ENCODE measurements around the gene ADCK1. TPM values are rescaled to one million over a fixed set of nuclear protein-coding genes. Genes with fewer than 3 reads are reported as not detected.

Gene ADCK1
- polyA plus RNA-seq, 1 experiment, result 7.3 TPM

- H3K4me3 ChIP-seq (ENCODE audit: low read depth, low read length), result no peak overlapping the region
- no peaks in the 10 kb centered on the region for H3K36me3 ChIP-seq (ENCODE audit: control insufficient read depth, insufficient read depth, low read length)
- CTCF ChIA-PET, result no interaction called here
- POLR2A ChIA-PET, result no interaction called here
- no peaks in the 10 kb centered on the region for H3K27me3 ChIP-seq (ENCODE audit: control insufficient read depth, insufficient read depth, low read length)
- TF ChIP-seq CTCF (IDR thresholded peaks at IDR 0.05; ENCODE audit: insufficient read depth, low read depth, low read length), result no peak
- DNase-seq (ENCODE audit: low read depth), result no peak
These were observed 102.9 kb downstream of the ADCK1 start for GRCh38 chr14:77902811-77903210.

GRCh38 chr14:77903221-77903620 is 103.3 kb downstream of the ADCK1 start:
- DNase-seq (ENCODE audit: low read depth), result peak; percentile 23
- Histone ChIP-seq H3K36me3 (ENCODE audit: control insufficient read depth, insufficient read depth, low read length) (no peaks in the 10 kb centered on the region), H3K27me3 (ENCODE audit: control insufficient read depth, insufficient read depth, low read length) (no peaks in the 10 kb centered on the region), H3K4me3 (ENCODE audit: low read depth, low read length) (no peak overlapping the region)
- TF ChIP-seq CTCF (IDR thresholded peaks at IDR 0.05; ENCODE audit: insufficient read depth, low read depth, low read length), result no peak
- POLR2A ChIA-PET, result no interaction called here
- CTCF ChIA-PET, result no interaction called here

GRCh38 chr14:77903937-77904617 is 104.2 kb downstream of the ADCK1 start:
- ChIA-PET POLR2A (no interaction called here), CTCF (interaction anchor here (0.5 kb wide), 1 partner anchor 40 kb away, joined by 3 read pairs; no protein-coding TSS in a partner anchor)
- Histone ChIP-seq H3K27me3 (ENCODE audit: control insufficient read depth, insufficient read depth, low read length) (no peaks in the 10 kb centered on the region), H3K4me3 (ENCODE audit: low read depth, low read length) (no peak overlapping the region), H3K36me3 (ENCODE audit: control insufficient read depth, insufficient read depth, low read length) (no peaks in the 10 kb centered on the region)
- no peak for TF ChIP-seq CTCF (IDR thresholded peaks at IDR 0.05; ENCODE audit: insufficient read depth, low read depth, low read length)
- no peak for DNase-seq (ENCODE audit: low read depth)

GRCh38 chr14:77906446-77906845 is 106.5 kb downstream of the ADCK1 start:
- H3K4me3 ChIP-seq (ENCODE audit: low read depth, low read length), result no peak overlapping the region
- CTCF ChIA-PET, result no interaction called here
- POLR2A ChIA-PET, result no interaction called here
- H3K36me3 ChIP-seq (ENCODE audit: control insufficient read depth, insufficient read depth, low read length), result no peaks in the 10 kb centered on the region
- TF ChIP-seq CTCF (IDR thresholded peaks at IDR 0.05; ENCODE audit: insufficient read depth, low read depth, low read length), result no peak
- no peaks in the 10 kb centered on the region for H3K27me3 ChIP-seq (ENCODE audit: control insufficient read depth, insufficient read depth, low read length)
- no peak for DNase-seq (ENCODE audit: low read depth)

GRCh38 chr14:77908847-77909246 is 108.9 kb downstream of the ADCK1 start:
- no peak overlapping the region for H3K4me3 ChIP-seq (ENCODE audit: low read depth, low read length)
- no peaks in the 10 kb centered on the region for H3K27me3 ChIP-seq (ENCODE audit: control insufficient read depth, insufficient read depth, low read length)
- CTCF ChIA-PET, result no interaction called here
- H3K36me3 ChIP-seq (ENCODE audit: control insufficient read depth, insufficient read depth, low read length), result no peaks in the 10 kb centered on the region
- no peak for TF ChIP-seq CTCF (IDR thresholded peaks at IDR 0.05; ENCODE audit: insufficient read depth, low read depth, low read length)
- POLR2A ChIA-PET, result no interaction called here
- no peak for DNase-seq (ENCODE audit: low read depth)

All from BJ (cell line).